K562 (cell line): ENCODE measurements around the gene ADORA3. TPM values are rescaled to one million over a fixed set of nuclear protein-coding genes. Genes with fewer than 3 reads are reported as not detected.

ENCODE experiments used
- PHB2 ChIP-seq: fragments of 450-650 bp; IDR thresholded peaks from 2 replicates; pipeline ENCODE4 v1.6.1; 2017; ENCODE audit warnings: low read depth
- PTBP1 ChIP-seq: fragments of 200-400 bp; formaldehyde crosslinking; IDR thresholded peaks from 2 replicates; pipeline ENCODE4 v1.6.1; 2017; ENCODE audit warnings: low read depth, low read length
- ZC3H8 ChIP-seq: fragments of 450-650 bp; IDR thresholded peaks from 2 replicates; pipeline ENCODE4 v1.6.1; 2017
- ZNF217 ChIP-seq: sonication (generic); formaldehyde crosslinking; IDR thresholded peaks from 2 replicates; pipeline ENCODE4 v1.8.0; 2022; ENCODE audit warnings: mild to moderate bottlenecking, missing genetic modification reagents
- ZNF717 ChIP-seq: fragments of 250-450 bp; sonication (Bioruptor Pico); IDR thresholded peaks from 2 replicates; pipeline ENCODE4 v1.5.0; 2021
- polyA plus RNA-seq, 8 experiments: library from polyadenylated mRNA; depleted of rRNA in 4 of 8; stranded (reverse) in 5 of 8; unstranded in 3 of 8; fragments of >200 nt; fragmentation: Nextera tagmentation in 2 of 8; fragmentation: Illumina TruSeq in 1 of 8; extraction: Ambion mirVana in 2 of 8; extraction: Trizol in 1 of 8; gene quantifications; 2 replicates each; pipeline versions ENCODE4 v1.2.1 to v1.2.3, GENCODE V29; 2011 to 2014; ENCODE audit warnings: inconsistent platforms in 1 of 8, missing spikeins in 1 of 8
- total RNA-seq, 7 experiments: library from RNA; depleted of rRNA in 6 of 7; stranded (reverse); fragments of >200 nt in 6 of 7; fragmentation: Illumina TruSeq in 2 of 7; extraction: Trizol in 2 of 7; gene quantifications; 2 replicates each; pipeline versions ENCODE4 v1.2.1 to v1.2.3, GENCODE V29; 2011 to 2021; ENCODE audit warnings: low replicate concordance in 1 of 7
- TF ChIP-seq, protein P1 (sequence below): fragments of 200-600 bp; sonication (generic); IDR thresholded peaks from one replicate; pipeline ENCODE4 v1.6.1; 2012; ENCODE audit warnings: mild to moderate bottlenecking, low read depth, low read length, inconsistent platforms
- TF ChIP-seq, protein P2 (sequence below): fragments of 250-450 bp; sonication (Bioruptor Pico); IDR thresholded peaks from 2 replicates; pipeline ENCODE4 v1.9.0; 2021; ENCODE audit warnings: mild to moderate bottlenecking
- TF ChIP-seq, protein P3 (sequence below): fragments of 450-650 bp; IDR thresholded peaks from 2 replicates; pipeline ENCODE4 v1.6.1; 2016; ENCODE audit warnings: low read depth

Gene ADORA3
- total and polyA plus RNA-seq, 9 of the 15 experiments (the other 6 are each of a cell fraction or from before 2014, with no cell fraction given): 0.09 to 0.35 (median 0.16) TPM; not detected in 3

DNA sequence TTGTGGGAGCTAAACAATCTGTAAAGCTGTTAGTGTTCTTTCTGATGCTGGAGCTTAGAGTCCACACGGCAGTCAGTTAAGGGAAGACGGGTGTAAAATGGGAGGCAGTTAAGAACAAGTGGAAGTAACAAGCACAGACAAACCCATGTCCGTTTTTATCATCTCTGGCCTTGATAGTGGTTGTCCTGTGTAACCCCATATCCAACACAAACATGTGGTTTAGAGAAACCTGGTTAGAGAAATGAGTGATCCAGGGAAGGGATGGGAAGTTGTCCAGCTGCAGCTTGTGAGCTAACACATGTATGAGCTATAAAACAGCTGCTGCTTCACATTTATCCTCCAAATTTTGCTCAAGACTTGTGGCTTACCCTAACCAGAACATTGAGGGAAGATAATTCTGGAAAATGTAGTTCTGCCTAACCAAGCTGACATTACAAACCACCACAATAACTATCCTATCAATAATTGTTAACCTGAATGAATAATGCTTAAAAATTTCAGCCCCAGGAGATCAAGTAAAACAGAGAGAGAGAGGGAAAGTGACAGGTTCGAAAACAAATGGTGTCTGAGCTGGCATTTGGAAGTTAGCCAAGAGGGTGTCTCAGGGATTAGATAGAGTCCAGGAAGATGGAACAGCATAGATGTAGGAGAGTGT, 40.3 kb downstream of the ADORA3 start (continued):
- TF ChIP-seq, protein P1, sequence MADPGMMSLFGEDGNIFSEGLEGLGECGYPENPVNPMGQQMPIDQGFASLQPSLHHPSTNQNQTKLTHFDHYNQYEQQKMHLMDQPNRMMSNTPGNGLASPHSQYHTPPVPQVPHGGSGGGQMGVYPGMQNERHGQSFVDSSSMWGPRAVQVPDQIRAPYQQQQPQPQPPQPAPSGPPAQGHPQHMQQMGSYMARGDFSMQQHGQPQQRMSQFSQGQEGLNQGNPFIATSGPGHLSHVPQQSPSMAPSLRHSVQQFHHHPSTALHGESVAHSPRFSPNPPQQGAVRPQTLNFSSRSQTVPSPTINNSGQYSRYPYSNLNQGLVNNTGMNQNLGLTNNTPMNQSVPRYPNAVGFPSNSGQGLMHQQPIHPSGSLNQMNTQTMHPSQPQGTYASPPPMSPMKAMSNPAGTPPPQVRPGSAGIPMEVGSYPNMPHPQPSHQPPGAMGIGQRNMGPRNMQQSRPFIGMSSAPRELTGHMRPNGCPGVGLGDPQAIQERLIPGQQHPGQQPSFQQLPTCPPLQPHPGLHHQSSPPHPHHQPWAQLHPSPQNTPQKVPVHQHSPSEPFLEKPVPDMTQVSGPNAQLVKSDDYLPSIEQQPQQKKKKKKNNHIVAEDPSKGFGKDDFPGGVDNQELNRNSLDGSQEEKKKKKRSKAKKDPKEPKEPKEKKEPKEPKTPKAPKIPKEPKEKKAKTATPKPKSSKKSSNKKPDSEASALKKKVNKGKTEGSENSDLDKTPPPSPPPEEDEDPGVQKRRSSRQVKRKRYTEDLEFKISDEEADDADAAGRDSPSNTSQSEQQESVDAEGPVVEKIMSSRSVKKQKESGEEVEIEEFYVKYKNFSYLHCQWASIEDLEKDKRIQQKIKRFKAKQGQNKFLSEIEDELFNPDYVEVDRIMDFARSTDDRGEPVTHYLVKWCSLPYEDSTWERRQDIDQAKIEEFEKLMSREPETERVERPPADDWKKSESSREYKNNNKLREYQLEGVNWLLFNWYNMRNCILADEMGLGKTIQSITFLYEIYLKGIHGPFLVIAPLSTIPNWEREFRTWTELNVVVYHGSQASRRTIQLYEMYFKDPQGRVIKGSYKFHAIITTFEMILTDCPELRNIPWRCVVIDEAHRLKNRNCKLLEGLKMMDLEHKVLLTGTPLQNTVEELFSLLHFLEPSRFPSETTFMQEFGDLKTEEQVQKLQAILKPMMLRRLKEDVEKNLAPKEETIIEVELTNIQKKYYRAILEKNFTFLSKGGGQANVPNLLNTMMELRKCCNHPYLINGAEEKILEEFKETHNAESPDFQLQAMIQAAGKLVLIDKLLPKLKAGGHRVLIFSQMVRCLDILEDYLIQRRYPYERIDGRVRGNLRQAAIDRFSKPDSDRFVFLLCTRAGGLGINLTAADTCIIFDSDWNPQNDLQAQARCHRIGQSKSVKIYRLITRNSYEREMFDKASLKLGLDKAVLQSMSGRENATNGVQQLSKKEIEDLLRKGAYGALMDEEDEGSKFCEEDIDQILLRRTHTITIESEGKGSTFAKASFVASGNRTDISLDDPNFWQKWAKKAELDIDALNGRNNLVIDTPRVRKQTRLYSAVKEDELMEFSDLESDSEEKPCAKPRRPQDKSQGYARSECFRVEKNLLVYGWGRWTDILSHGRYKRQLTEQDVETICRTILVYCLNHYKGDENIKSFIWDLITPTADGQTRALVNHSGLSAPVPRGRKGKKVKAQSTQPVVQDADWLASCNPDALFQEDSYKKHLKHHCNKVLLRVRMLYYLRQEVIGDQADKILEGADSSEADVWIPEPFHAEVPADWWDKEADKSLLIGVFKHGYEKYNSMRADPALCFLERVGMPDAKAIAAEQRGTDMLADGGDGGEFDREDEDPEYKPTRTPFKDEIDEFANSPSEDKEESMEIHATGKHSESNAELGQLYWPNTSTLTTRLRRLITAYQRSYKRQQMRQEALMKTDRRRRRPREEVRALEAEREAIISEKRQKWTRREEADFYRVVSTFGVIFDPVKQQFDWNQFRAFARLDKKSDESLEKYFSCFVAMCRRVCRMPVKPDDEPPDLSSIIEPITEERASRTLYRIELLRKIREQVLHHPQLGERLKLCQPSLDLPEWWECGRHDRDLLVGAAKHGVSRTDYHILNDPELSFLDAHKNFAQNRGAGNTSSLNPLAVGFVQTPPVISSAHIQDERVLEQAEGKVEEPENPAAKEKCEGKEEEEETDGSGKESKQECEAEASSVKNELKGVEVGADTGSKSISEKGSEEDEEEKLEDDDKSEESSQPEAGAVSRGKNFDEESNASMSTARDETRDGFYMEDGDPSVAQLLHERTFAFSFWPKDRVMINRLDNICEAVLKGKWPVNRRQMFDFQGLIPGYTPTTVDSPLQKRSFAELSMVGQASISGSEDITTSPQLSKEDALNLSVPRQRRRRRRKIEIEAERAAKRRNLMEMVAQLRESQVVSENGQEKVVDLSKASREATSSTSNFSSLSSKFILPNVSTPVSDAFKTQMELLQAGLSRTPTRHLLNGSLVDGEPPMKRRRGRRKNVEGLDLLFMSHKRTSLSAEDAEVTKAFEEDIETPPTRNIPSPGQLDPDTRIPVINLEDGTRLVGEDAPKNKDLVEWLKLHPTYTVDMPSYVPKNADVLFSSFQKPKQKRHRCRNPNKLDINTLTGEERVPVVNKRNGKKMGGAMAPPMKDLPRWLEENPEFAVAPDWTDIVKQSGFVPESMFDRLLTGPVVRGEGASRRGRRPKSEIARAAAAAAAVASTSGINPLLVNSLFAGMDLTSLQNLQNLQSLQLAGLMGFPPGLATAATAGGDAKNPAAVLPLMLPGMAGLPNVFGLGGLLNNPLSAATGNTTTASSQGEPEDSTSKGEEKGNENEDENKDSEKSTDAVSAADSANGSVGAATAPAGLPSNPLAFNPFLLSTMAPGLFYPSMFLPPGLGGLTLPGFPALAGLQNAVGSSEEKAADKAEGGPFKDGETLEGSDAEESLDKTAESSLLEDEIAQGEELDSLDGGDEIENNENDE: no peak
- TF ChIP-seq, protein P2, sequence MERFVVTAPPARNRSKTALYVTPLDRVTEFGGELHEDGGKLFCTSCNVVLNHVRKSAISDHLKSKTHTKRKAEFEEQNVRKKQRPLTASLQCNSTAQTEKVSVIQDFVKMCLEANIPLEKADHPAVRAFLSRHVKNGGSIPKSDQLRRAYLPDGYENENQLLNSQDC (CRISPR knock-in tag): no peak
- no peak for TF ChIP-seq PHB2
- TF ChIP-seq, protein P3, sequence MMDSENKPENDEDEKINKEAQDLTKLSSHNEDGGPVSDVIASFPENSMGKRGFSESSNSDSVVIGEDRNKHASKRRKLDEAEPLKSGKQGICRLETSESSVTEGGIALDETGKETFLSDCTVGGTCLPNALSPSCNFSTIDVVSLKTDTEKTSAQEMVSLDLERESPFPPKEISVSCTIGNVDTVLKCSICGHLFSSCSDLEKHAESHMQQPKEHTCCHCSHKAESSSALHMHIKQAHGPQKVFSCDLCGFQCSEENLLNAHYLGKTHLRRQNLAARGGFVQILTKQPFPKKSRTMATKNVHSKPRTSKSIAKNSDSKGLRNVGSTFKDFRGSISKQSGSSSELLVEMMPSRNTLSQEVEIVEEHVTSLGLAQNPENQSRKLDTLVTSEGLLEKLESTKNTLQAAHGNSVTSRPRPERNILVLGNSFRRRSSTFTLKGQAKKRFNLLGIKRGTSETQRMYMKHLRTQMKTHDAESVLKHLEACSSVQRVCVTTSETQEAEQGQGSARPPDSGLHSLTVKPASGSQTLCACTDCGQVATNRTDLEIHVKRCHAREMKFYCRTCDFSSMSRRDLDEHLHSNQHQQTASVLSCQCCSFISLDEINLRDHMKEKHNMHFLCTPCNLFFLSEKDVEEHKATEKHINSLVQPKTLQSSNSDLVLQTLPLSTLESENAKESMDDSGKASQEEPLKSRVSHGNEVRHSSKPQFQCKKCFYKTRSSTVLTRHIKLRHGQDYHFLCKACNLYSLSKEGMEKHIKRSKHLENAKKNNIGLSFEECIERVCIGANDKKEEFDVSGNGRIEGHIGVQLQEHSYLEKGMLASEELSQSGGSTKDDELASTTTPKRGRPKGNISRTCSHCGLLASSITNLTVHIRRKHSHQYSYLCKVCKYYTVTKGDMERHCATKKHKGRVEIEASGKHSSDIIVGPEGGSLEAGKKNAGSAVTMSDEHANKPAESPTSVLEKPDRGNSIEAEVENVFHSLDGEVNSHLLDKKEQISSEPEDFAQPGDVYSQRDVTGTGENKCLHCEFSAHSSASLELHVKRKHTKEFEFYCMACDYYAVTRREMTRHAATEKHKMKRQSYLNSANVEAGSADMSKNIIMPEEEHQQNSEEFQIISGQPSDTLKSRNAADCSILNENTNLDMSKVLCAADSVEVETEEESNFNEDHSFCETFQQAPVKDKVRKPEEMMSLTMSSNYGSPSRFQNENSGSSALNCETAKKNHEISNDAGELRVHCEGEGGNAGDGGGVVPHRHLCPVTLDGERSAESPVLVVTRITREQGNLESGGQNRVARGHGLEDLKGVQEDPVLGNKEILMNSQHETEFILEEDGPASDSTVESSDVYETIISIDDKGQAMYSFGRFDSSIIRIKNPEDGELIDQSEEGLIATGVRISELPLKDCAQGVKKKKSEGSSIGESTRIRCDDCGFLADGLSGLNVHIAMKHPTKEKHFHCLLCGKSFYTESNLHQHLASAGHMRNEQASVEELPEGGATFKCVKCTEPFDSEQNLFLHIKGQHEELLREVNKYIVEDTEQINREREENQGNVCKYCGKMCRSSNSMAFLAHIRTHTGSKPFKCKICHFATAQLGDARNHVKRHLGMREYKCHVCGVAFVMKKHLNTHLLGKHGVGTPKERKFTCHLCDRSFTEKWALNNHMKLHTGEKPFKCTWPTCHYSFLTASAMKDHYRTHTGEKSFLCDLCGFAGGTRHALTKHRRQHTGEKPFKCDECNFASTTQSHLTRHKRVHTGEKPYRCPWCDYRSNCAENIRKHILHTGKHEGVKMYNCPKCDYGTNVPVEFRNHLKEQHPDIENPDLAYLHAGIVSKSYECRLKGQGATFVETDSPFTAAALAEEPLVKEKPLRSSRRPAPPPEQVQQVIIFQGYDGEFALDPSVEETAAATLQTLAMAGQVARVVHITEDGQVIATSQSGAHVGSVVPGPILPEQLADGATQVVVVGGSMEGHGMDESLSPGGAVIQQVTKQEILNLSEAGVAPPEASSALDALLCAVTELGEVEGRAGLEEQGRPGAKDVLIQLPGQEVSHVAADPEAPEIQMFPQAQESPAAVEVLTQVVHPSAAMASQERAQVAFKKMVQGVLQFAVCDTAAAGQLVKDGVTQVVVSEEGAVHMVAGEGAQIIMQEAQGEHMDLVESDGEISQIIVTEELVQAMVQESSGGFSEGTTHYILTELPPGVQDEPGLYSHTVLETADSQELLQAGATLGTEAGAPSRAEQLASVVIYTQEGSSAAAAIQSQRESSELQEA: no peak
- no peak for TF ChIP-seq PTBP1
- no peak for TF ChIP-seq ZNF217
- no peak for TF ChIP-seq ZNF717 (CRISPR knock-in tag)
- no peak for TF ChIP-seq ZC3H8
